Measurements from ENCODE around the gene PARP16.
A peak's percentile ranks its signal among the peaks of the same experiment; 100 is the strongest.

Gene PARP16

DNA sequence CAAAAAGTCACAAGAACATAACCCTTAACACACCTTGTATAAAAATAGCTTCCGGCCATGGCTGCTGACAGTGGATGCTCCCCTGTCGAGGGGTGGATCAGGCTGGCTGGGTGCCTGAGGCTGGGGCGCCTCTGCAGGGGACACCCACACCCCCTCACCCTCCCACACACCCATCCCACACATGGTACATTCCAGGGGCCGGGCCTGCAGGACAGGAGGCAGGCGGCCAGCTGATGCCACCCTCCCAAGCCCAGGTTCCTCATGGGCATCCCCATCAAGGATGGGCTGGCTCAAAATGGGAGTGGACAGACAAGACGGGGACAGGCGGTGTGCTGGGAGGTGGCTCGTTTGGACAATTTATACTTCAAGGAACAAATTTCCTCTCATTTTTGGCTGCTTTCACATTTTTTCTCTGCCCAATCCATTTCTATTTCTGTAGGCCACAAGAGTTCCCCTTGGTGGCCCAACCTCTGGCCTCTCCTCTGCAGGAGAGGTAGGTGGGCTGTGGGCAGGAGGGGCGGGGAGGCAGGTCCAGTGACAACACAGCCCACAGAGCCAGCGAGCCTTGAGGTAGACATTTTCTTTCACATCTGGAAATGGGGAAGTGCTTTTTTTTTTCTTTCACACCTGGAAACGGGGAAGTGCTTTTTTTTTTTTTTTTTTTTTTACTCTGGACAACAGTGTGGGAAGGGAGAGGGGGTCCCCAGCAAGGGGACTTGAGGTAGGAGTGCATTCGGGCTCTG is 41.1 kb upstream of the PARP16 start:
- no peak overlapping the region for H3K4me3 Mint-ChIP-seq
- H3K27ac Mint-ChIP-seq: no peak overlapping the region
- ATAC-seq (replicated peaks) (peak; percentile 55 to 56), DNase-seq (no peak)
- H3K27me3 Mint-ChIP-seq: peaks cover 18 to 40% of the 10 kb centered on the region in 2 donors
- no peaks in the 10 kb centered on the region for H3K36me3 Mint-ChIP-seq
- no peaks in the 10 kb centered on the region for H3K9me3 Mint-ChIP-seq
- peaks cover 4 to 15% of the 10 kb centered on the region in 2 donors for H3K4me1 Mint-ChIP-seq

DNA sequence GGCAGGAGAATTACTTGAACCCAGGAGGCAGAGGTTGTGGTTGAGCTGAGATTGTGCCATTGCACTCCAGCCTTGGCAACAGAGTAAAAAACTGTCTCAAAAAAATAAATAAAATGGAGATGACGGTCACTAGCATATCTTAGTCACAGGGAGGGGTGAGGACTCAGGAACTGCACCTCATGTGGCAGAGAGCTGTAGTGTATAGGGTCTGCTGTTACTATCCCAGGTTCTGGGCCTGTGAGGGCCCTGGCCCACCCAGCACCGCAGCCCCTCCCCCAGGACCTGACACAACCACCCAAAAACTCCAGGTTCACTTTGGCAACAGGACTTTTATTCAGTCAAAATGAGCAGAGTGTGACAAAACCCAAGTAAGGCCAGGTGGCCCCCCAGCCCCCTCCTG is 40.1 kb upstream of the PARP16 start:
- no peak for DNase-seq
- no peak for ATAC-seq (replicated peaks)
- no peak overlapping the region for H3K4me3 Mint-ChIP-seq
- peaks cover 4 to 15% of the 10 kb centered on the region in 2 donors for H3K4me1 Mint-ChIP-seq
- H3K9me3 Mint-ChIP-seq: no peaks in the 10 kb centered on the region
- H3K27me3 Mint-ChIP-seq: peaks cover 25 to 47% of the 10 kb centered on the region in 2 donors
- H3K27ac Mint-ChIP-seq: no peak overlapping the region
- no peaks in the 10 kb centered on the region for H3K36me3 Mint-ChIP-seq

GRCh38 chr15:65326117-65326526 is 39.4 kb upstream of the PARP16 start:
- Mint-ChIP-seq H3K4me3 (no peak overlapping the region), H3K27me3 (peaks cover 29 to 47% of the 10 kb centered on the region in 2 donors), H3K36me3 (no peaks in the 10 kb centered on the region), H3K9me3 (no peaks in the 10 kb centered on the region), H3K27ac (no peak overlapping the region), H3K4me1 (peaks cover 4 to 15% of the 10 kb centered on the region in 2 donors)
- ATAC-seq (replicated peaks) (no peak), DNase-seq (no peak)

- no peaks in the 10 kb centered on the region for H3K9me3 Mint-ChIP-seq
- H3K27ac Mint-ChIP-seq: no peak overlapping the region
- H3K36me3 Mint-ChIP-seq: no peaks in the 10 kb centered on the region
- ATAC-seq (replicated peaks) (no peak), DNase-seq (no peak)
- peaks cover 6 to 18% of the 10 kb centered on the region in 2 donors for H3K4me1 Mint-ChIP-seq
- peaks cover 28 to 45% of the 10 kb centered on the region in 2 donors for H3K27me3 Mint-ChIP-seq
- H3K4me3 Mint-ChIP-seq: no peak overlapping the region
These were observed 36.4 kb upstream of the PARP16 start for GRCh38 chr15:65323071-65323511.

- H3K4me3 Mint-ChIP-seq: no peak overlapping the region
These were observed 32.2 kb upstream of the PARP16 start for GRCh38 chr15:65318870-65319356.

GRCh38 chr15:65312400-65312916 is 25.8 kb upstream of the PARP16 start:
- no peak for ATAC-seq (replicated peaks)
- no peaks in the 10 kb centered on the region for H3K9me3 Mint-ChIP-seq
- H3K27me3 Mint-ChIP-seq: peaks cover 5 to 10% of the 10 kb centered on the region in 2 donors
- no peaks in the 10 kb centered on the region for H3K4me1 Mint-ChIP-seq
- no peak overlapping the region for H3K4me3 Mint-ChIP-seq
- H3K36me3 Mint-ChIP-seq: no peaks in the 10 kb centered on the region
- H3K27ac Mint-ChIP-seq: no peak overlapping the region
- DNase-seq: no peak

More at GRCh38 chr15:65318870-65319356, 32.2 kb upstream of the PARP16 start:
- Mint-ChIP-seq H3K9me3 (no peaks in the 10 kb centered on the region), H3K27ac (peak overlapping the region; percentile 42), H3K4me1 (peaks cover 2 to 6% of the 10 kb centered on the region in 2 donors), H3K27me3 (peaks cover 22 to 32% of the 10 kb centered on the region in 2 donors), H3K36me3 (no peaks in the 10 kb centered on the region)
- ATAC-seq (replicated peaks) (peak; percentile 99), DNase-seq (peak; percentile 68)

- DNase-seq: no peak
- no peaks in the 10 kb centered on the region for H3K4me1 Mint-ChIP-seq
- no peak for ATAC-seq (replicated peaks)
- no peaks in the 10 kb centered on the region for H3K36me3 Mint-ChIP-seq
- no peak overlapping the region for H3K4me3 Mint-ChIP-seq
- H3K9me3 Mint-ChIP-seq: no peaks in the 10 kb centered on the region
- no peak overlapping the region for H3K27ac Mint-ChIP-seq
- peaks cover 5 to 10% of the 10 kb centered on the region in 2 donors for H3K27me3 Mint-ChIP-seq
These were observed 25.1 kb upstream of the PARP16 start for GRCh38 chr15:65311760-65312159.

- Mint-ChIP-seq H3K36me3 (no peaks in the 10 kb centered on the region), H3K27ac (no peak overlapping the region), H3K9me3 (no peaks in the 10 kb centered on the region), H3K4me3 (no peak overlapping the region), H3K27me3 (peaks cover 5 to 10% of the 10 kb centered on the region in 2 donors), H3K4me1 (peaks cover 0 to 3% of the 10 kb centered on the region in 2 donors)
- DNase-seq (no peak), ATAC-seq (replicated peaks) (no peak)
These were observed 23.9 kb upstream of the PARP16 start for GRCh38 chr15:65310431-65311137.

- Mint-ChIP-seq H3K27me3 (peaks cover 5 to 10% of the 10 kb centered on the region in 2 donors), H3K36me3 (no peaks in the 10 kb centered on the region), H3K4me1 (peaks cover 3 to 5% of the 10 kb centered on the region in 2 donors), H3K27ac (no peak overlapping the region), H3K4me3 (no peak overlapping the region), H3K9me3 (no peaks in the 10 kb centered on the region)
- ATAC-seq (replicated peaks) (no peak), DNase-seq (no peak)
These were observed 23.3 kb upstream of the PARP16 start for GRCh38 chr15:65309882-65310418.

GRCh38 chr15:65307978-65308377 is 21.3 kb upstream of the PARP16 start:
- Mint-ChIP-seq H3K4me3 (no peak overlapping the region), H3K27me3 (no peaks in the 10 kb centered on the region), H3K27ac (no peak overlapping the region), H3K9me3 (no peaks in the 10 kb centered on the region), H3K36me3 (peaks cover 0 to 5% of the 10 kb centered on the region in 2 donors), H3K4me1 (peaks cover 7 to 13% of the 10 kb centered on the region in 2 donors)
- no peak for ATAC-seq (replicated peaks)
- no peak for DNase-seq

GRCh38 chr15:65306551-65306950 is 19.9 kb upstream of the PARP16 start:
- Mint-ChIP-seq H3K36me3 (peaks cover 0 to 5% of the 10 kb centered on the region in 2 donors), H3K4me1 (peaks cover 7 to 13% of the 10 kb centered on the region in 2 donors), H3K9me3 (no peaks in the 10 kb centered on the region), H3K27me3 (no peaks in the 10 kb centered on the region), H3K4me3 (no peak overlapping the region), H3K27ac (peak overlapping the region; percentile 75)
- ATAC-seq (replicated peaks) (no peak), DNase-seq (no peak)

- no peaks in the 10 kb centered on the region for H3K9me3 Mint-ChIP-seq
- peak overlapping the region; percentile 100 for H3K27ac Mint-ChIP-seq
- no peak overlapping the region for H3K4me3 Mint-ChIP-seq
These were observed 19.1 kb upstream of the PARP16 start for GRCh38 chr15:65305776-65306175.

DNA sequence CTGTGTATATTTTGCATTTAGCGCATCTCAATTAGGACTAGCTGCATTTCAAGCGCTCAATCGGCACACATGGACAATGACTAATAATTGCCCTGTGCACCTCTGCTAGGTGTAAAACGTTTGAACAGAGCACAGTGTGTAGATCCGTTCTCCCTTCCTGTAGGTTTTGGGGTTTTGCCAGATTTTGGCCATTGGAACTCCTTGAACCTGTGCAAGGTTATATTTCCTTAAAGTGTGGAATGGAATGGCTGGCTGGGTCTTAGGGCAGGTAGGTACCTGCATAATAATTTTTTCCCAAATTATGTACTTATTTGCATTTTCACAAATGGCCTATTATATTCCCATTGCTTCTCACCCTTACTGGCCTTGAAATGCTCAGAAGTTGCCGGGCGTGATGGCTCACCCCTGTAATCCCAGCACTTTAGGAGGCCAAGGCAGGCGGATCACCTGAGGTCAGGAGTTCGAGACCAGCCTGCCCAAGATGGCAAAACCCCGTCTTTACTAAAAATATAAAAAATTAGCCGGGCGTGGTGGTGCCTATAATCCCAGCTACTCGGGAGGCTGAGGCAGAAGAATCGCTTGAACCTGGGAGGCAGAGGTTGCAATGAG is 18.6 kb upstream of the PARP16 start:
- peak overlapping the region; percentile 92 to 94 for H3K4me3 Mint-ChIP-seq
- no peaks in the 10 kb centered on the region for H3K27me3 Mint-ChIP-seq
- peak; percentile 78 to 83 for ATAC-seq (replicated peaks)
- peaks cover 0 to 5% of the 10 kb centered on the region in 2 donors for H3K36me3 Mint-ChIP-seq
- peak; percentile 65 for DNase-seq
- peaks cover 7 to 15% of the 10 kb centered on the region in 2 donors for H3K4me1 Mint-ChIP-seq
- H3K9me3 Mint-ChIP-seq: no peaks in the 10 kb centered on the region
- peak overlapping the region; percentile 100 for H3K27ac Mint-ChIP-seq

More at GRCh38 chr15:65305776-65306175, 19.1 kb upstream of the PARP16 start:
- DNase-seq (no peak), ATAC-seq (replicated peaks) (no peak)
- no peaks in the 10 kb centered on the region for H3K27me3 Mint-ChIP-seq
- peaks cover 0 to 5% of the 10 kb centered on the region in 2 donors for H3K36me3 Mint-ChIP-seq
- H3K4me1 Mint-ChIP-seq: peaks cover 7 to 13% of the 10 kb centered on the region in 2 donors

All from stimulated activated naive B cell treated with anti-CD40 and anti-IgM and Interleukin-4, amounts not matched to agents 10 μg/mL and 1 μg/mL and 100 μg/mL, for 72 hours (primary cell).